ENCODE data around the gene SLC39A2.

GRCh38 chr14:20980906-20981305, 18.2 kb upstream of the SLC39A2 start:
- TF ChIP-seq CTCF (IDR thresholded peaks at IDR 0.05; ENCODE audit: poor library complexity) (no peak), EZH2phosphoT487 (IDR thresholded peaks at IDR 0.05; ENCODE audit: low read depth, severe bottlenecking, unreplicated experiment) (no peak), EZH2 (IDR thresholded peaks at IDR 0.05; ENCODE audit: borderline replicate concordance) (no peak)
